Activated naive CD8-positive, alpha-beta T cell treated with anti-CD3 and anti-CD28 coated beads, Interleukin-2, amount 10 ng/mL, durations not matched to agents 7 days and 5 days (primary cell): ENCODE results near the gene CPM. TPM values are rescaled to one million over a fixed set of nuclear protein-coding genes. Genes with fewer than 3 reads are reported as not detected.
A peak's percentile ranks its signal among the peaks of the same experiment; 100 is the strongest.
"Not testable (repeated sequence)": the region's sequence is repeated elsewhere in the genome, so short reads cannot be mapped to it uniquely, and the experiment has no call there.

ENCODE experiments used
- ATAC-seq: fragments of 150-1000 bp; cut with Tn5 transposase; one replicate; pipeline ENCODE4 v1.10.0; 2021; ENCODE audit warnings: low read depth, moderate library complexity
- POLR2A ChIA-PET: fragments of 350-600 bp; sonication (Branson Sonifier 250); formaldehyde crosslinking; loops from one replicate; lab custom pipeline; 2021; ENCODE audit warnings: antibody characterized with exemption; lab: Charles Lee
- DNase-seq: peaks from one replicate; pipeline ENCODE4 v3.0.0; 2021
- H3K27ac Mint-ChIP-seq: one replicate; pipeline ENCODE4 v1.8.0; 2022; ENCODE audit warnings: mild to moderate bottlenecking, mixed read lengths
- H3K27me3 Mint-ChIP-seq: one replicate; pipeline ENCODE4 v1.8.0; 2022; ENCODE audit warnings: mild to moderate bottlenecking, moderate library complexity, mixed read lengths
- H3K36me3 Mint-ChIP-seq: one replicate; pipeline ENCODE4 v1.8.0; 2021; ENCODE audit warnings: mild to moderate bottlenecking, mixed read lengths
- H3K4me1 Mint-ChIP-seq: one replicate; pipeline ENCODE4 v1.8.0; 2021; ENCODE audit warnings: mixed read lengths
- H3K4me3 Mint-ChIP-seq: one replicate; pipeline ENCODE4 v1.8.0; 2022; ENCODE audit warnings: mild to moderate bottlenecking, moderate library complexity, mixed read lengths
- H3K9me3 Mint-ChIP-seq: one replicate; pipeline ENCODE4 v1.8.0; 2021; ENCODE audit warnings: mixed read lengths
- total RNA-seq, 2 experiments: library from RNA; stranded (reverse); gene quantifications; one replicate each; pipeline ENCODE4 v1.2.3, GENCODE V29; 2021

Gene CPM
- total RNA-seq, 2 experiments from 2014 or later: 1.2 to 1.6 TPM

DNA sequence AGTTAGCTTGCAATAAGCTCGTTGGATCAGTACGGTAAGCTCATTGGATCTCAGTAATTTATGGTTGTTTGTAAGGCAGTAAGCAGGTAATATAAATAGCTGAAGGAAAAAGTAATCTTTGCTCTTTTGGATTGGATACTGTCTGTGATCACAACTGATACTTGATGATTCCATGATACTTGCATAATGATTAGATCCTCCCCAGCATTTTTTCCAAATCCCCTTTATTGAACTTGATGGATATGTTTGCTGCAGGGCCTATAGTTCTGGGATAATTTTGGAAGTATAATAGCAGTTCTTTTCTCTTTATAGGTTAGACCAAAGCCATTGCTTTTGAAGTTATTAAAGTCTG is 119.8 kb downstream of the CPM start:
- no peaks in the 10 kb centered on the region for H3K27me3 Mint-ChIP-seq
- H3K36me3 Mint-ChIP-seq: peaks cover 61% of the 10 kb centered on the region
- H3K4me3 Mint-ChIP-seq: peak overlapping the region; percentile 69
- DNase-seq: no peak
- ATAC-seq: no peak
- H3K9me3 Mint-ChIP-seq: no peaks in the 10 kb centered on the region
- POLR2A ChIA-PET: no interaction called here
- H3K27ac Mint-ChIP-seq: no peak overlapping the region
- H3K4me1 Mint-ChIP-seq: peaks cover 33% of the 10 kb centered on the region

DNA sequence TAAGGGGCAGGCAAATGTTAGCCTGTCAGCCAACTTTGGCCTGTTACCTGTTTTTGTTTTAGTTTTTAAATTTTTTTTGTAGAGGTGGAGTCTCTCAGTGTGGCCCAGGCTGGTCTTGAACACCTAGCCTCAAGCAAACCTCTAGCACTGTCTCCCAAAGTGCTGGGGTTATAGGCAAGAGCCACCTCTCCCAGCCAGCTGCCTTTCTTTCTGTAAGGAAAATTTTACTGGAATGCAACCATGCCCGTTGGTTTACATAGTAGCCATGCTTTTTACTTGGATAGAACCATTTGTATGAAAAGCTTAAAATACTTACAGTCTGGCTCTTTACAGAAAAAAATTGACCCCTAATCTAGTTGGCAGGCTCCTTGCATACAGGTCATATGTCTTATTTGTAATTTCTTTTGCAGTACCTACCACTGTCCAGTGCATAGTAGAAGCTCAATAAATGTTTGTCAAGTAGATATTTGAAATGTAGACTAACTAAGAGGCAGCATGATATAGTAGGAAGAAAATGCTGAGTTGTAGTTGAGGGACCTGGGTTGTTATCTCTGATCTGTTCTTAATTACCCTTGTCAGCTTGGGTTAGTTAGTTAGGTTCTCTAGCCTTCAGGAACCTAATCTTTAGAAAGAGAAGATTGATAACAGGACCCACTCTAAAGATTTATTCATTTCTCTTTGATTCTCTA is 120.3 kb downstream of the CPM start:
- DNase-seq: no peak
- POLR2A ChIA-PET: interaction anchor here (0.9 to 1.5 kb wide), 2 partner anchors 7 to 234 kb away, joined by 3 read pairs; no protein-coding TSS in a partner anchor
- ATAC-seq: no peak
- H3K9me3 Mint-ChIP-seq: no peaks in the 10 kb centered on the region
- H3K27ac Mint-ChIP-seq: peak overlapping the region; percentile 26
- peak overlapping the region; percentile 69 for H3K4me3 Mint-ChIP-seq
- H3K27me3 Mint-ChIP-seq: no peaks in the 10 kb centered on the region
- peaks cover 61% of the 10 kb centered on the region for H3K36me3 Mint-ChIP-seq
- H3K4me1 Mint-ChIP-seq: peaks cover 33% of the 10 kb centered on the region

DNA sequence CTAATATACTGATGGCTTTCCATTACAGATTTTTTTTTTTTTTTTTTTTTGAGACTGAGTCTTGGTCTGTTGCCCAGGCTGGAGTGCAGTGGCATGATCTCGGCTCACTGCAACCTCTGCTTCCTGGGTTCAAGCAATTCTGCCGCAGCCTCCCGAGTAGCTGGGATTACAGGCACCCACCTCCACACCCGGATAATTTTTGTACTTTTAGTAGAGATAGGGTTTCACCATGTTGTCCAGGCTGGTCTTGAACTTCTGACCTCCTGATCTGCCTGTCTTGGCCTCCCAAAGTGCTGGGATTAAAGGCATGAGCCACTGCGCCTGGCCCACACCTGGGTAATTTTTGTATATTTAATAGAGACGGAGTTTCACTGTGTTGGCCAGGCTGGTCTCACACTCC is 121.4 kb downstream of the CPM start:
- not testable (repeated sequence) for H3K27ac Mint-ChIP-seq, H3K9me3 Mint-ChIP-seq, DNase-seq, H3K27me3 Mint-ChIP-seq, ATAC-seq
- peak overlapping the region; percentile 76 for H3K4me3 Mint-ChIP-seq
- peaks cover 36% of the 10 kb centered on the region for H3K4me1 Mint-ChIP-seq
- H3K36me3 Mint-ChIP-seq: peaks cover 56% of the 10 kb centered on the region
- POLR2A ChIA-PET: interaction anchor here (0.7 to 1.5 kb wide), 2 partner anchors 8 to 16 kb away, joined by 3 to 5 read pairs; no protein-coding TSS in a partner anchor

DNA sequence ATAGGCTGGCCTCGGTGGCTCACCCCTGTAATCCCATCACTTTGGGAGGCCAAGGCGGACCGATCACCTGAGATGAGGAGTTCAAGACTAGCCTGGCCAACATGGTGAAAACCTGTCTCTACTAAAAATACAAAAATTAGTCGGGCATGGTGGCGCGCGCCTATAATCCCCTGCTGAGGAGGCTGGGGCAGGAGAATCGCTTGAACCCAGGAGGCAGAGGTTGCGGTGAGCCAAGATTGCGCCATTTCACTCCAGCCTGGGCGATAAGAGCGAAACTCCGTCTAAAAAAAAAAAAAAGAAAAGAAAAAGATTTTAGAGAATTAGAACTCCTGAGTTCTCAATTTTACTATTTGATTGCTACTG is 123.0 kb downstream of the CPM start:
- POLR2A ChIA-PET, ATAC-seq, H3K9me3 Mint-ChIP-seq, DNase-seq, H3K27me3 Mint-ChIP-seq: not testable (repeated sequence)
- H3K27ac Mint-ChIP-seq: peak overlapping the region; percentile 56
- H3K4me1 Mint-ChIP-seq: peaks cover 32% of the 10 kb centered on the region
- H3K4me3 Mint-ChIP-seq: peak overlapping the region; percentile 92
- peaks cover 49% of the 10 kb centered on the region for H3K36me3 Mint-ChIP-seq

DNA sequence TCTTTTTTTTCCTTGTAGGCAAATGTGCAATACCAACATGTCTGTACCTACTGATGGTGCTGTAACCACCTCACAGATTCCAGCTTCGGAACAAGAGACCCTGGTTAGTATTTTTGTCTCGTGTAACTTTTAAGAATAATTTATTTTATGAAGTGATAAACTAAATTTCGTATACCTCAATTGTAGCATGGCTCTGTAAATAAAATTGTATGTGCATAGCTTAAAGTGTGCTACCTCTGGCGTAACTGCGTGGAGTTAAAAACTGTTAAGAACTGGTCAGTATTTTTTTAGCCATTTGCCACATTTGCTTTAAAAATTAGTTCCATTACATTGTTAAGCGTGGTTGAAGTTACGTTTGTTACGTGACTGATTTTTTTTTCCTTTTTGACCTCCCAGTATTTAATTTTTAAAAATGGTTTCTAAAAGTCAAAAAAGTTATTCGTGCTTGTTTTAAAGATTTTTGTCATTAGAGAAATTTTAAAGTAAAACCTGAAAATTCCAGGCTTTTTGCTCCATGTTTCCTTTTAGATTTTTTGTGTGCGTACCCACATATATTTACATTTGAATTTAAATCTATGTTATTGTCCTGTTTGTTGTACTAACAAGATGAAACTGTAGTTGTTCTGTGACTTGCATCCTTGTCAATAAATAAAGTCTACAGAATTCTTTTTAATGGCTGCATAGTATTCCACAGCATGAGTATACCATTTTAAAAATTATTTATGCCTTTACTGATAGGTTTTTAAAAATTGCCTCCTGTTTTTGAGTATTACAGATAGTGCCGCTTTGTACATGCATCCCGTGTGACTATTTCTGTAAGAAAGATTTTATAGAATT is 123.6 kb downstream of the CPM start:
- Mint-ChIP-seq H3K9me3 (no peaks in the 10 kb centered on the region), H3K27me3 (no peaks in the 10 kb centered on the region), H3K36me3 (peaks cover 43% of the 10 kb centered on the region), H3K27ac (peak overlapping the region; percentile 100), H3K4me1 (peaks cover 29% of the 10 kb centered on the region), H3K4me3 (peak overlapping the region; percentile 92)
- POLR2A ChIA-PET: interaction anchor here (0.8 to 3.0 kb wide), 7 partner anchors 8 to 444 kb away, joined by 3 to 61 read pairs (median 3); partner anchors contain the start of genes RAP1B and SLC35E3
- no peak for DNase-seq
- no peak for ATAC-seq

DNA sequence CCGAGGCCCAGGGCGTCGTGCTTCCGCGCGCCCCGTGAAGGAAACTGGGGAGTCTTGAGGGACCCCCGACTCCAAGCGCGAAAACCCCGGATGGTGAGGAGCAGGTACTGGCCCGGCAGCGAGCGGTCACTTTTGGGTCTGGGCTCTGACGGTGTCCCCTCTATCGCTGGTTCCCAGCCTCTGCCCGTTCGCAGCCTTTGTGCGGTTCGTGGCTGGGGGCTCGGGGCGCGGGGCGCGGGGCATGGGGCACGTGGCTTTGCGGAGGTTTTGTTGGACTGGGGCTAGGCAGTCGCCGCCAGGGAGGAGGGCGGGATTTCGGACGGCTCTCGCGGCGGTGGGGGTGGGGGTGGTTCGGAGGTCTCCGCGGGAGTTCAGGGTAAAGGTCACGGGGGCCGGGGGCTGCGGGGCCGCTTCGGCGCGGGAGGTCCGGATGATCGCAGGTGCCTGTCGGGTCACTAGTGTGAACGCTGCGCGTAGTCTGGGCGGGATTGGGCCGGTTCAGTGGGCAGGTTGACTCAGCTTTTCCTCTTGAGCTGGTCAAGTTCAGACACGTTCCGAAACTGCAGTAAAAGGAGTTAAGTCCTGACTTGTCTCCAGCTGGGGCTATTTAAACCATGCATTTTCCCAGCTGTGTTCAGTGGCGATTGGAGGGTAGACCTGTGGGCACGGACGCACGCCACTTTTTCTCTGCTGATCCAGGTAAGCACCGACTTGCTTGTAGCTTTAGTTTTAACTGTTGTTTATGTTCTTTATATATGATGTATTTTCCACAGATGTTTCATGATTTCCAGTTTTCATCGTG is 124.4 kb downstream of the CPM start:
- peaks cover 25% of the 10 kb centered on the region for H3K4me1 Mint-ChIP-seq
- ATAC-seq: peak; percentile 23
- POLR2A ChIA-PET: interaction anchor here (0.8 to 3.0 kb wide), 23 partner anchors 9 to 550 kb away, joined by 3 to 61 read pairs (median 3); partner anchors contain the start of genes MDM1, RAP1B and SLC35E3
- H3K27ac Mint-ChIP-seq: peak overlapping the region; percentile 100
- H3K36me3 Mint-ChIP-seq: peaks cover 39% of the 10 kb centered on the region
- no peaks in the 10 kb centered on the region for H3K9me3 Mint-ChIP-seq
- peak overlapping the region; percentile 92 for H3K4me3 Mint-ChIP-seq
- no peaks in the 10 kb centered on the region for H3K27me3 Mint-ChIP-seq
- peak; percentile 69 for DNase-seq

DNA sequence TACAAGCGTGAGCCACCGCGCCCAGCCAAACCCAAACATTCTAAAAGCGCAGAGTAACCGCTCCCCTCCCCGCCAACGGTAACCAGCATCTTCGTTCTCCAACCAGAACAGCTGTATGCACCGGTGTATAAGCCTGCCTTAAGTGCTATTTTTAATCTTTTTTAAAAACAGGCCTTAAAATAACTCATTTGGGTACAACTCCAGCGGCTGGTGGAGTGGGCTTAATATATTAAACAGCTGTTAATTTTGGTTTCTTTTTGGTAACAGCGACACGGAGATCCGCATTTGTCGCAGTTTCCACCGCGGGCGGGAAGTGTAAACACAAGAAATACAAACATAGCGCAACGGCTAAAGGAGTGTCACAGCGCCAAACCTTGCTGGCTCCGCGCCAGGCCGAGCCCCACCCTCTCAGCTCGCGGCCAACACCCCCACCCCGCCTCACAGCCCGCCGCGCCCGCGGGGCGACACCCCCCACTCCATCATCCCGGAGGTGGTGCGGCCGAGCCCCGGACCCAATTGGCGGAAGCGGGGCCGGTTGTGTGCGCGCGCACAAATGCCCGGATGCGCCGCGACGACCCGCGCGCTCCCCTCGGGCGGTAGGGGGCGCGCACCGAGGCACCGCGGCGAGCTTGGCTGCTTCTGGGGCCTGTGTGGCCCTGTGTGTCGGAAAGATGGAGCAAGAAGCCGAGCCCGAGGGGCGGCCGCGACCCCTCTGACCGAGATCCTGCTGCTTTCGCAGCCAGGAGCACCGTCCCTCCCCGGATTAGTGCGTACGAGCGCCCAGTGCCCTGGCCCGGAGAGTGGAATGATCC is 125.2 kb downstream of the CPM start, which contains the start of gene MDM2:
Gene MDM2 (plus strand): TSS at position 602 of the 812 bp plus-strand sequence. CDS start 301 bp downstream, outside the sequence.
- Mint-ChIP-seq H3K27ac (peak within 1 kb of the TSS; percentile 100), H3K27me3 (no peaks in the 10 kb centered on the region), H3K4me3 (peak within 1 kb of the TSS; percentile 92), H3K4me1 (peaks cover 18% of the 10 kb centered on the region), H3K9me3 (no peaks in the 10 kb centered on the region), H3K36me3 (peaks cover 31% of the 10 kb centered on the region)
- DNase-seq (peak; percentile 99), ATAC-seq (peak; percentile 92)
- POLR2A ChIA-PET: interaction anchor here (0.7 to 3.0 kb wide), 26 partner anchors 10 to 551 kb away, joined by 3 to 61 read pairs (median 3); partner anchors contain the start of genes MDM1, RAP1B and SLC35E3

DNA sequence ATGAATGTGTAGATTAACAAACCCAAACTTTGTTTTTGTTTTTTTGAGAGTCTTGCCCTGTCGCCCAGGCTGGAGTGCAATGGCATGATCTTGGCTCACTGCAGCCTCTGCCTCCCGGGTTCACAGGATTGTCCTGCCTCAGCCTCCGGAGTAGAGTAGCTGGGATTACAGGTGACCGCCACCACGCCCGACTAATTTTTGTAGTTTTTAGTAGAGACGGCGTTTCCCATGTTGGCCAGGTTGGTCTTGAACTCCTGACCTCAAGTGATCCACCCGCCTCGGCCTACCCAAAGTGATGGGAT is 125.7 kb downstream of the CPM start:
- peak; percentile 60 for DNase-seq
- not testable (repeated sequence) for H3K9me3 Mint-ChIP-seq, ATAC-seq, H3K27me3 Mint-ChIP-seq
- peak overlapping the region; percentile 92 for H3K4me3 Mint-ChIP-seq
- peaks cover 27% of the 10 kb centered on the region for H3K36me3 Mint-ChIP-seq
- POLR2A ChIA-PET: interaction anchor here (0.7 to 3.0 kb wide), 21 partner anchors 10 to 551 kb away, joined by 3 to 61 read pairs (median 3); partner anchors contain the start of genes MDM1, RAP1B and SLC35E3
- H3K27ac Mint-ChIP-seq: peak overlapping the region; percentile 100
- H3K4me1 Mint-ChIP-seq: peaks cover 13% of the 10 kb centered on the region

DNA sequence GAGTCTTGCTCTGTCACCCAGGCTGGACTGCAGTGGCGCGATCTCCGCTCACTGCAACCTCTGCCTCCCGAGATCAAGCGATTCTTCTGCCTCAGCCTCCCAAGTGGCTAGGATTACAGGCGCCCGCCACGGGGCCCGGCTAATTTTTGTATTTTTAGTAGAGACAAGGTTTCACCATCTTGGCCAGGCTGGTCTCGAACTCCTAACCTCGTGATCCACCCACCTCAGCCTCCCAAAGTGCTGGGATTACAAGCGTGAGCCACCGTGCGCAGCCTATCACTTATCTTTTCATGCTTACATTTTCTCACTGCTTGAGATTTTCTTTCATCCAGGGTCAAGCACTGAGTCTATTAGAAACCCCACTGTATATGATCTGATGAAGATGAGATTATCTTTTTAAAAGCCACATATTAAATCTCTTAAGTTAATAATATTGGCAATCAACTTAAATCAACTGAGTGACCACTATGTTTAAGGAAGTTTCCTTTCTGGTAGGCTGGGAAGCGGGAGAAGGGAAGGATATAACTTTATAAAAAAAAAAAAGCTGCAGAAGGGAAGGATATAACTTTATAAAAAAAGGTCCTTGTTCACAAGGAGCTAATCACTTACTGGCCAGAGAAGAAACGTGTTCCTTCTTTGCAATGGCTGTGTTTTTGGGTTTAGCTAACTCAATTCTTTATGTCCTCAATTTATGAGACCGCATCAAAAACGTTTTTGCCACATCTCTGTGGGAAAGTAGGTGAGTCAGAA is 126.3 kb downstream of the CPM start:
- peak overlapping the region; percentile 92 for H3K4me3 Mint-ChIP-seq
- H3K36me3 Mint-ChIP-seq: peaks cover 26% of the 10 kb centered on the region
- H3K27me3 Mint-ChIP-seq: no peaks in the 10 kb centered on the region
- no peak for ATAC-seq
- DNase-seq: no peak
- H3K27ac Mint-ChIP-seq: peak overlapping the region; percentile 100
- POLR2A ChIA-PET: interaction anchor here (0.7 to 3.0 kb wide), 10 partner anchors 9 to 446 kb away, joined by 3 to 61 read pairs (median 3); partner anchors contain the start of gene SLC35E3
- H3K4me1 Mint-ChIP-seq: peaks cover 13% of the 10 kb centered on the region
- H3K9me3 Mint-ChIP-seq: no peaks in the 10 kb centered on the region

DNA sequence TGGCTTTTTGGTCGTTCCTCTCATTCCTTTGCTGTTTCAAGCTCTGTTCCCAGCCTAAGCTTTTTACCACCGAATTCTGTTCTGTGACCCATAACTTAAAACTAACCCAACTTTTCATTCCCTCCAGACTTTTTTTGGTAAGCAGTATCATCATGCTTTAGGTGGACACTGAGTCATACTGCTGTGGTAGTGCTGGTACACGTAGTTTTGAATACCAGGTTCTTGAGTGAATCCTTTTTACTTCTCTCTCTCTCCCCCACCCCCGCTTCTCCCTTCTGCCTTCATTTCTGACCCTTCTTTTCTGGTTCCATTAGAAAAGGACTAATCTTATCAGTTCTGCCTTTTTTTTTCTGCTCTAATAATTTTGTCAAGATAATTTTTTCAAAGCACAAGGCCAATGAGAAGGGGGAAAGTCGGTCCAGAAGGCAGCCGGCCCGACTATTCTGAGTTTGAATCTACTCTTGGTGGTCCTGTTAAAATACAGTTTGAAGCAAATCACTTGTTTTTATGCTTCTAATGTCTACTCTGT is 127.3 kb downstream of the CPM start:
- Mint-ChIP-seq H3K27ac (no peak overlapping the region), H3K4me3 (no peak overlapping the region)
- POLR2A ChIA-PET: no interaction called here

More for the DNA sequence above, 127.3 kb downstream of the CPM start:
- H3K4me1 Mint-ChIP-seq: peaks cover 10% of the 10 kb centered on the region
- no peak for DNase-seq
- H3K9me3 Mint-ChIP-seq: no peaks in the 10 kb centered on the region
- H3K36me3 Mint-ChIP-seq: peaks cover 16% of the 10 kb centered on the region
- no peak for ATAC-seq
- H3K27me3 Mint-ChIP-seq: no peaks in the 10 kb centered on the region
